GM23338 (cell line): ENCODE measurements around the gene RAB17.

Source experiments
- CREB1 ChIP-seq: fragments of 250-450 bp; sonication (Bioruptor Pico); IDR thresholded peaks from 2 replicates; pipeline ENCODE4 v1.5.0; 2020; ENCODE audit warnings: low read depth, mild to moderate bottlenecking, moderate library complexity
- CTCF ChIP-seq, 2 experiments: fragments of 200-600 bp in 1 of 2; sonication (generic) in 1 of 2; conservative IDR thresholded peaks; 2 replicates each; pipeline versions ENCODE4 v1.5.1 to v1.6.1; 2016 to 2017; ENCODE audit warnings: antibody characterized with exemption in 2 of 2, low read depth in 2 of 2, mild to moderate bottlenecking in 2 of 2, moderate library complexity in 1 of 2
- EZH2phosphoT487 ChIP-seq: fragments of 200-600 bp; sonication (generic); IDR thresholded peaks from one replicate; pipeline ENCODE4 v1.8.1; 2018; ENCODE audit warnings: antibody characterized with exemption; ENCODE audit not compliant: unreplicated experiment
- POLR2AphosphoS5 ChIP-seq: IDR thresholded peaks from 2 replicates; pipeline ENCODE4 v1.6.1; 2016; ENCODE audit warnings: antibody characterized with exemption, low read depth
- STAT1 ChIP-seq: IDR thresholded peaks from one replicate; pipeline ENCODE4 v1.6.1; 2016; ENCODE audit warnings: antibody characterized with exemption; ENCODE audit not compliant: unreplicated experiment
- TF ChIP-seq, protein P1 (sequence below): IDR thresholded peaks from one replicate; pipeline ENCODE4 v1.6.1; 2018; ENCODE audit warnings: antibody characterized with exemption; ENCODE audit not compliant: unreplicated experiment

GRCh38 chr2:237529452-237530402 is 60.8 kb downstream of the RAB17 start:
- no peak for TF ChIP-seq CTCF (conservative IDR thresholded peaks at IDR 0.05; ENCODE audit: low read depth in 2 of 2)
- TF ChIP-seq POLR2AphosphoS5, result no peak
- TF ChIP-seq, protein P1, sequence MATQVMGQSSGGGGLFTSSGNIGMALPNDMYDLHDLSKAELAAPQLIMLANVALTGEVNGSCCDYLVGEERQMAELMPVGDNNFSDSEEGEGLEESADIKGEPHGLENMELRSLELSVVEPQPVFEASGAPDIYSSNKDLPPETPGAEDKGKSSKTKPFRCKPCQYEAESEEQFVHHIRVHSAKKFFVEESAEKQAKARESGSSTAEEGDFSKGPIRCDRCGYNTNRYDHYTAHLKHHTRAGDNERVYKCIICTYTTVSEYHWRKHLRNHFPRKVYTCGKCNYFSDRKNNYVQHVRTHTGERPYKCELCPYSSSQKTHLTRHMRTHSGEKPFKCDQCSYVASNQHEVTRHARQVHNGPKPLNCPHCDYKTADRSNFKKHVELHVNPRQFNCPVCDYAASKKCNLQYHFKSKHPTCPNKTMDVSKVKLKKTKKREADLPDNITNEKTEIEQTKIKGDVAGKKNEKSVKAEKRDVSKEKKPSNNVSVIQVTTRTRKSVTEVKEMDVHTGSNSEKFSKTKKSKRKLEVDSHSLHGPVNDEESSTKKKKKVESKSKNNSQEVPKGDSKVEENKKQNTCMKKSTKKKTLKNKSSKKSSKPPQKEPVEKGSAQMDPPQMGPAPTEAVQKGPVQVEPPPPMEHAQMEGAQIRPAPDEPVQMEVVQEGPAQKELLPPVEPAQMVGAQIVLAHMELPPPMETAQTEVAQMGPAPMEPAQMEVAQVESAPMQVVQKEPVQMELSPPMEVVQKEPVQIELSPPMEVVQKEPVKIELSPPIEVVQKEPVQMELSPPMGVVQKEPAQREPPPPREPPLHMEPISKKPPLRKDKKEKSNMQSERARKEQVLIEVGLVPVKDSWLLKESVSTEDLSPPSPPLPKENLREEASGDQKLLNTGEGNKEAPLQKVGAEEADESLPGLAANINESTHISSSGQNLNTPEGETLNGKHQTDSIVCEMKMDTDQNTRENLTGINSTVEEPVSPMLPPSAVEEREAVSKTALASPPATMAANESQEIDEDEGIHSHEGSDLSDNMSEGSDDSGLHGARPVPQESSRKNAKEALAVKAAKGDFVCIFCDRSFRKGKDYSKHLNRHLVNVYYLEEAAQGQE, result no peak
- TF ChIP-seq STAT1, result no peak
- no peak for TF ChIP-seq EZH2phosphoT487
- no peak for TF ChIP-seq CREB1 (CRISPR knock-in tag)
